Activated naive CD8-positive, alpha-beta T cell treated with anti-CD3 and anti-CD28 coated beads, Interleukin-2, amount 50 U/mL, for 24 hours (primary cell): Measurements from ENCODE around the gene ATG4A.
A peak's percentile ranks its signal among the peaks of the same experiment; 100 is the strongest.

Experiments used
- ATAC-seq: fragments of 150-1000 bp; cut with Tn5 transposase; one replicate; pipeline ENCODE4 v1.10.0; 2021
- DNase-seq: peaks from one replicate; pipeline ENCODE4 v3.0.0; 2021
- H3K27ac Mint-ChIP-seq: one replicate; pipeline ENCODE4 v1.8.0; 2021; ENCODE audit warnings: mild to moderate bottlenecking, mixed read lengths
- H3K27me3 Mint-ChIP-seq: one replicate; pipeline ENCODE4 v1.8.0; 2021; ENCODE audit warnings: mixed read lengths
- H3K36me3 Mint-ChIP-seq: one replicate; pipeline ENCODE4 v1.8.0; 2021; ENCODE audit warnings: low read depth, mixed read lengths
- H3K4me1 Mint-ChIP-seq: one replicate; pipeline ENCODE4 v1.8.0; 2021; ENCODE audit warnings: mixed read lengths
- H3K4me3 Mint-ChIP-seq: one replicate; pipeline ENCODE4 v1.8.0; 2021; ENCODE audit warnings: mild to moderate bottlenecking, moderate library complexity, mixed read lengths
- H3K9me3 Mint-ChIP-seq: one replicate; pipeline ENCODE4 v1.8.0; 2021; ENCODE audit warnings: mixed read lengths

ATG4A gene

DNA sequence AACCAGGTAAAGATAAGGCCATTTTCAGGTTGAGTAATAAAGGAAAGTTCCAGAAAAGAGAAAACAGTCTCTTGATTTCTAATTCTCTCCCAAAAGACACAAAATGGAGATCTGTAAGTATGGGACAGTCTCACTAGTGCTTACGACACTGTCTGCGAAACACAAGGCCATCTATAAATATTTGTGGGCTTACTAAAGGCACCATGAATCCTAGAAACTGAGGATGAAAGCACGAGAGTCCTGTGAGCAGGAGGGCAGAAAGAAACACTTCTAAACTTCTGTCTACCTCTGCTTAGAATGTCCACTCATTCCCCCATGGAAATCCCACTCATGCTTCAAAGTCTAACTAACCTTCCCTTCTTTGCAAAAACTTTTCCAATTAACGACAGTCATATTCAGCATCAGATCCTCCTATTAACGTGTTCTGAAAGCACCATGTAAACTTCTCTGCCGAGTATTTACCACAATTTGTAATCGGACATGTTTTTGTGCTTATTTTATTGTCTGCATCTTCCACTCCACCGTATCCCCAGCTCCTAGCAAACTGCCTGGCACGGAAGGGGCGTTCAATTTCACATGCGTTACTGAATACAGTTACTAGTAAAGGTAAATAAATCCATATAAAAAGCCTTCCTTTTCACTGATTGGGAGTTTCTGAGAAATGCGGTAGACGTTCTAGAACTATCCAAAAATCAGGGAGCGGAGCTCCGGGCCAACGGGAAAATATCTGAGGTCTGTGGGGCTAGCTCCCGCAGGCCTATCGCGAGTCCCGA is 901 bp upstream of the ATG4A start:
- H3K36me3 Mint-ChIP-seq: peaks cover 4% of the 10 kb centered on the region
- H3K27me3 Mint-ChIP-seq: no peaks in the 10 kb centered on the region
- peaks cover 16% of the 10 kb centered on the region for H3K4me1 Mint-ChIP-seq
- H3K27ac Mint-ChIP-seq: no peak overlapping the region
- DNase-seq: no peak
- no peak for ATAC-seq
- H3K9me3 Mint-ChIP-seq: no peaks in the 10 kb centered on the region
- no peak overlapping the region for H3K4me3 Mint-ChIP-seq

DNA sequence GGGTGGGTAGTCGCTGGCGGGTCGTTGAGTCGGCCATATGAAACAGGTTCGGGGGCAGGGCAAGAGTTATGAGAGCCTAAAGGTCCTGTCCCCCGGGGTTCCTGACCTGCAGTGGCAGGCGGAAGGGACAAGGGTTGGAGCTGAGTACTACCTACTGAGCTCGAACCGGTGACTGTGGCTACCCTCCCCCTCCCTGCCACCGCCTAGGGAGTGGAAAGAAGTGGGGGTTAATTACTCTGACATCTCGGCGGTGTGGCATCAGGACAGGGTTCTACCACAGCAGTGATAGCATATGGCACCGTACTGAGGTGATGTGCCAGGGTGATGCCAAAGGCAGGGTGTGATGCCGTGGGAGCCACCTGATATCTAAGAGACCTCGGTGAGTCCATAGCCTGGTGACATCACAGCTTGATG is 307 bp downstream of the ATG4A start:
- no peak overlapping the region for H3K4me3 Mint-ChIP-seq
- DNase-seq: peak; percentile 24

DNA sequence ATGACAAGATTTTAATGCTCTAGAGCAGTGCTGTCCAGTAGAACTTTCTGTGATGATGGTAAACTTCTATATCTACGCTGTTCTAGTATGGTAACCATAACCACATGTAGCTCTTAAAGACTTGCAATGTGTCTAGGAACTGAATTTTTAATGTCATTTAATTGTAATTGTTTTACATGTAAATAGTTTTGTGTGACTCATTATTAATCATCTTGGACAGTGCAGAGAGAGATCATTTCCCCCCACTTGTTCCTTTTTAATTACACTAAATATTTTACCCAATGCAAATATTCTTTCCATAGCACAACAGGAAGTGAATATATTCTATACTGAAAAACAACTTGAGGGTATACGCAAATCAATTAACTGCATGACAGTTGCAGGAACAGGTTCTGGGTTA is 5.8 kb downstream of the ATG4A start:
- no peaks in the 10 kb centered on the region for H3K36me3 Mint-ChIP-seq
- ATAC-seq (no peak), DNase-seq (no peak)

More for the DNA sequence above, 307 bp downstream of the ATG4A start:
- Mint-ChIP-seq H3K27me3 (no peaks in the 10 kb centered on the region), H3K36me3 (peaks cover 4% of the 10 kb centered on the region), H3K27ac (no peak overlapping the region), H3K4me1 (peaks cover 16% of the 10 kb centered on the region), H3K9me3 (no peaks in the 10 kb centered on the region)
- ATAC-seq: peak; percentile 48

DNA sequence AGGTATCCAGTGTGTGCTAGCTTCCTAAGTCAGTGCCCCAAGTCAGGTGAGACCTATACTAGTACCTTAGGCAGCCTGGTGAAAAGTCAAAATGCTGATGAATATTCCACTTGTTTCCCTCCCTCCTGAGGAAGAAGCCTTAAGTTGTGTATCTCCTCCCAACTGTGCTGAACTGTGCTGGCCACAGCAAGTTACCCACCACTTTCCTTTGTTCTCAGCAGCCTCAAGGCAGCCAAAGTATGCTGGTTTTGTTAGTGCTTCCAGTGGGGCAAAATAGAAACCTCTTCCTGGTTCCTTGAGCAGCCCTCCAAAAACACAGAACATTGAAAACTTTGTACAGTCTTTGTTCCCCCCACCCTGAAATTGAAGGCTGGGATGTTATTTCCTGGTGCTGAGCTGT is 13.9 kb downstream of the ATG4A start:
- DNase-seq (no peak), ATAC-seq (no peak)
- peaks cover 3% of the 10 kb centered on the region for H3K36me3 Mint-ChIP-seq
- peaks cover 5% of the 10 kb centered on the region for H3K9me3 Mint-ChIP-seq
- no peaks in the 10 kb centered on the region for H3K27me3 Mint-ChIP-seq
- no peak overlapping the region for H3K27ac Mint-ChIP-seq
- H3K4me1 Mint-ChIP-seq: peaks cover 2% of the 10 kb centered on the region
- H3K4me3 Mint-ChIP-seq: no peak overlapping the region

More for the DNA sequence above, 5.8 kb downstream of the ATG4A start:
- Mint-ChIP-seq H3K27me3 (no peaks in the 10 kb centered on the region), H3K4me1 (peaks cover 7% of the 10 kb centered on the region), H3K4me3 (no peak overlapping the region), H3K9me3 (no peaks in the 10 kb centered on the region), H3K27ac (no peak overlapping the region)

DNA sequence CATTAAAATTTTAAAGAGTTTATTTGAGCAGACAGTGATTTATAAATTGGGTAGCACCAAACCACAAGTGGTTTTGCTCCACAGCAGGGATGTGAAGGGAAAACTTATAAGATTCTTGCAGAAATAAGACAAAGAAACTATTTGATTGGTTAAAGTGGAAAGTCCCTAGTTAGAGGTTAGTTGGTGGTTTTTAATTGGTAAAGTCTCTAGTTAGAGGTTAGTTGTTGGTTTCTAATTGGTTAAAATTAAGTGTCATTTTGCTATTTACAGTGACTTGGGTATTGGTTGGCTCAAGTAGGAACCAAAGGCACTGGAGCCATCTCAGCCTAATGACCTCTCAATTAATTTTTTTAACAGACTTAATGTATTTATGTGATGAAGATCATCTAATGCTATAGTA is 23.0 kb downstream of the ATG4A start:
- H3K36me3 Mint-ChIP-seq: no peaks in the 10 kb centered on the region
- peaks cover 3% of the 10 kb centered on the region for H3K4me1 Mint-ChIP-seq
- no peak overlapping the region for H3K4me3 Mint-ChIP-seq
- no peaks in the 10 kb centered on the region for H3K9me3 Mint-ChIP-seq
- H3K27ac Mint-ChIP-seq: no peak overlapping the region
- DNase-seq: no peak
- no peak for ATAC-seq
- H3K27me3 Mint-ChIP-seq: no peaks in the 10 kb centered on the region

DNA sequence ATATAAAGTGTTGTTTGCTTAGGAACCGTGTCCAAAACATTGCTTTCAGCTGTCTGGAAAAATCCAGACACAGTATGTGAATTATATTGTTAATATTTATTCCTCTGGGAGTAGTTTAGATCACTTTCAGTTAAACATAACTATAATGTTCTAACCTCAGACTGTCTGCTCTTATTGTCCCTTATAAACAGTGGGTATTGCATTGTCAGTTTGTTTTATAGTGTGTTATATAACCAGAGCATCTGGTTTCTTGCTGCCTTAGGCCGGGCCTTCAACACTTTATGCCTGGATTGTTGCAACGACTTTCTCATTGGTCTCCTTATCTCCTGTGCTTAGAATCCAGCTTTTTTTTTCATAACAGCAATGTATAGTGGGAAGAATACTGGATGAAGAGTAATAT is 26.4 kb downstream of the ATG4A start:
- Mint-ChIP-seq H3K9me3 (no peaks in the 10 kb centered on the region), H3K27ac (no peak overlapping the region), H3K27me3 (no peaks in the 10 kb centered on the region), H3K4me3 (no peak overlapping the region), H3K4me1 (peaks cover 3% of the 10 kb centered on the region), H3K36me3 (no peaks in the 10 kb centered on the region)
- no peak for DNase-seq
- no peak for ATAC-seq

DNA sequence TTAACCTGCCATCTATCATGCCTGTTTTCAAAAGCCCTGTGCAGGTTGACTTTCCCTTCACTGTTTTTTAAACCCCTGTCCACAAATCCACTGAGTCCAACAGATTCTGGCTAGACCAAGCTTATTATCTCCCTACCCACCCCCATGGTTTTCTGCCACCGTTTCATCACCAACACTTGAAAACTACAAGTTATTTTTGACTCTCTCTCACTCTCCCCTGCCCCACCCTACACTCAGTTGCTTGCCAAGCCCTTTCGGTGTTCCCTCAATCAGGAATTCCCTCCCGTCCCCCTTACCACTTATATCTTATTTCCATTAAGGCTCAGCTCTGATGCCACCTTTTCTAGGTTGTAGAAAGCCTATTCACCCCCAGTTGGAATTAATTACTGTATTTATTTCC is 29.7 kb downstream of the ATG4A start:
- no peaks in the 10 kb centered on the region for H3K27me3 Mint-ChIP-seq
- no peak for ATAC-seq
- H3K36me3 Mint-ChIP-seq: no peaks in the 10 kb centered on the region
- H3K4me1 Mint-ChIP-seq: no peaks in the 10 kb centered on the region
- DNase-seq: no peak
- no peak overlapping the region for H3K4me3 Mint-ChIP-seq
- no peaks in the 10 kb centered on the region for H3K9me3 Mint-ChIP-seq
- no peak overlapping the region for H3K27ac Mint-ChIP-seq

DNA sequence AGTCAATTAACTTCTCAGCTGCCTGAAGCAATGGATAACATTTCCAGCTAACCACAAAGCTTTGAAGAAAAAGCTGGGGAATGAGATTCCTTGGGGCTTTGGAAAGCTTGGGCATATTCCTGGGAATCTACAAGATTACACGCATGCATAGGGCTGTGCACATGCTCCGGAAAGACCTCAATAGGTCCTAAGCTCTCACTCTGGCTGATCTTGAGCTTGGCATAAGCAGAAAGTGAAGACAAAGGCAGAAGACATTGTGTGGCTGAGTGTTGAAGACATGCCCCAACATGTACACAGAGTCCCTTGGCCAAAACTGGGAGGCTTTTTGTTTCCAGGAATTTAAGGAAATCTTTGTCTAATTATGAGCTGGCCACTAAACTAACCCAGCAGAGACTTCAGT is 31.2 kb downstream of the ATG4A start:
- no peaks in the 10 kb centered on the region for H3K4me1 Mint-ChIP-seq
- H3K36me3 Mint-ChIP-seq: no peaks in the 10 kb centered on the region
- H3K4me3 Mint-ChIP-seq: no peak overlapping the region
- DNase-seq: no peak
- ATAC-seq: no peak
- no peak overlapping the region for H3K27ac Mint-ChIP-seq
- H3K27me3 Mint-ChIP-seq: no peaks in the 10 kb centered on the region
- H3K9me3 Mint-ChIP-seq: no peaks in the 10 kb centered on the region

DNA sequence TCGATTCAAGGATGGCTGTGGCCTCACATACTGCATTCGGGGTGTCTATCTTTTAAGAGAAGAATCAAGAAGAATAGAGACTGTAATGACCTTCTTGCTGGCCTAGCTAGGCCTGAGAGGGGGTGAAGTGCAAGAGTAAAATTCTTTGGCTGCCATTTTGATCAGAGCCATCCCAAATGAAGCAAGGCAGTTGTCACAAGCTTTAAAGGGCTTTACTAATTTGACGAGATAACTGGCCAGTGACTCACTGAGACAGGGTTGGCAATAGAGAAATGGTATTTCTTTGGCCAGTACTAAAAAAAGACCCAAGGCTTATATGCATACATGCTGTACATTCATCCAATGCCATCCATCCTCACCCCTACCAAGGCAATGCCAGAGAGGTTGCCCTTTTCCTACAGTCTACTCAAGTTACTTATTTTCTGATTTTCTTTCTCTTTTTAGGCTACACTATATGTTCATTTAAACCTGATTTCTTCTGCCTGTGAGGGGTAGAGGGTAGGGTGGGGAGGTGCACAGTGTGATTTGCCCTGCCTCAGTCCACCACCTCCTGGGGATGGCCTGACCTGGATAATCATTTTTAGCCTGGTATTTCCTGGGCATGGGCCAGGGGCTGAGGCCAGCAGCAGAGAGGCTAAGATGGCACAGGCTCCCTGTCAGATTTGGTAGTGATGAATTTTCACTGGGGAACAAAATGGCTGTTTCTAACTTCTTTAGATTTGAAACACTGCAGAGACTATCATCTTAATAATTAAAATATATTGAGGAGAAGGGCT is 32.2 kb downstream of the ATG4A start:
- Mint-ChIP-seq H3K9me3 (no peaks in the 10 kb centered on the region), H3K4me3 (no peak overlapping the region), H3K36me3 (peaks cover under 1% of the 10 kb centered on the region), H3K27ac (no peak overlapping the region), H3K4me1 (no peaks in the 10 kb centered on the region), H3K27me3 (no peaks in the 10 kb centered on the region)
- ATAC-seq: no peak
- no peak for DNase-seq

DNA sequence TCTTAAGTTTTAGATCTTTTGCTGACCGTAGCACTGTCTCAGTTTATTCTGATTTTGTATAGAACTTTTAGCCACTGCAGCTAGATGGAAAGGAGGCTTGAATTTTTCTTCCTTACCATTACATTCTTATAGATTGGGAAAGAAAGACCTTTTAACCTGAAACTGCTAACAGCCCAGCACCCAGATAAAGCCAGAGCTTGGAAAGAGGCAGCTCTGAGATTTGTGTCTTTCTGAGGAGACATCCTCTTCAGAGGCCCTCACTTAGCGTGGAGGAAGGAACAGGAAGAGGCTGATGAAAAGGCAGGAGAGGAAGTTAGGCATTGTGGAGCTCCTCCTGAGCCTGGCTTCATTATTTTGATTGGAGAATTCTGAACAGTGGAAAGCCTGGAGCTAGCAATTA is 35.1 kb downstream of the ATG4A start:
- Mint-ChIP-seq H3K36me3 (peaks cover 8% of the 10 kb centered on the region), H3K27ac (no peak overlapping the region), H3K9me3 (no peaks in the 10 kb centered on the region), H3K4me3 (no peak overlapping the region), H3K27me3 (no peaks in the 10 kb centered on the region), H3K4me1 (no peaks in the 10 kb centered on the region)
- no peak for ATAC-seq
- no peak for DNase-seq

DNA sequence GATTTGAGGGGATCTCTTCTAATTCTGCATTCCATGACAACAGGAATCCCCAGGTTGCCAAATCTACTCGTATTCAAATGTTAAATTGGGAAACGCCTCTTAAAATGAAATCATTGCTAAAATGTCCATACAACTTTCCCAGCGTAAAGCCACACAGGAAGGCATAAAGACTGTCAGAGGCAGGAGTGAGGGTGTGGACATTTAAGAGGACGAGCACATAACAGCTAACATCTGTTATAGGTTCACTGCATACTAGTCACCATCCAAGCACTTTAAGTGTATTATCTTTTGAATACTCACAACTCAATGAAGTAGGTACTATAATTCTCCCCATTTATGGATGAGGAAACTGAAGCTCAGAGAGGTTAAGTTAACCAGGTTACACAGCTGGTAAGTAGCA is 35.6 kb downstream of the ATG4A start:
- Mint-ChIP-seq H3K4me3 (no peak overlapping the region), H3K27ac (no peak overlapping the region), H3K36me3 (peaks cover 10% of the 10 kb centered on the region), H3K9me3 (no peaks in the 10 kb centered on the region), H3K27me3 (no peaks in the 10 kb centered on the region), H3K4me1 (no peaks in the 10 kb centered on the region)
- DNase-seq (no peak), ATAC-seq (no peak)

DNA sequence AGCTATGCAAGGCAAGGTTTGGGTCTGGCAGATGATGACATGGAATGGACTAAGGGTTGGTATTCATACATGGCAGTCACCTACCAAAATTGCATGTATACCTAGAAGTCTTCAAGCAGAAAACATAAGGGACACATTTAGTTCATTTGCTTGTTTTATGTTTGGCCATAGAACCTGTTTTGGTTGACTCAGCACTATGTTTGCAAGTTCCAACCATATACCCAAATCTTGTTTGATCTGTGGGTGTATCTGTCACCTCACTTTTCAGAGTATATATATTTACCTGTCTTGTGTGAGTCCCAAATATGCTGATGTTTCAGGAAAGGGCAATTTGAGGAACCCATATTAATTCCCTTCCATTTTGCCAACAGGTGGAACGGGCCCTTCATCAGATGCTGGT is 39.3 kb downstream of the ATG4A start:
- DNase-seq (no peak), ATAC-seq (no peak)
- Mint-ChIP-seq H3K27me3 (no peaks in the 10 kb centered on the region), H3K27ac (no peak overlapping the region), H3K9me3 (no peaks in the 10 kb centered on the region), H3K4me3 (no peak overlapping the region), H3K36me3 (peaks cover 16% of the 10 kb centered on the region), H3K4me1 (no peaks in the 10 kb centered on the region)

DNA sequence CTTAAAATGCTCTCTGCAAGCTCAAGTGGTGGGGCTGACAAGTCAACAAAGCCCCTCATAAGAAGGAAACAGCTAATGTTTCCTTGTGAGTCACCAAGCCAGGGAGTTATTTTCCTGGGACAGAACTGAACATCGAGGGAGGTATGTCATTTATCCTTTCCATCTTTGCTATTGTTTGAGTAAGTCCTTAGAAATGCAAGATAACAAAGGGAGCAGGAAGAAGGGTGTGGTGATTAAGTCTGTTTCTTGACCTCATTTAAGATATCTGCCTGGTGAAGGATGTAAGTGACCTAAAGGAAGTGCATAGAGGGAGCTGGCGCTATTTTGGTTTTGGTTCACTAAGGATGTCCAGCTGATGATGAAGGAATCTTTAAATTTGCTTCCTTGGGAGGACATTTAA is 39.9 kb downstream of the ATG4A start:
- H3K4me3 Mint-ChIP-seq: no peak overlapping the region
- H3K27me3 Mint-ChIP-seq: no peaks in the 10 kb centered on the region
- DNase-seq: no peak
- no peaks in the 10 kb centered on the region for H3K9me3 Mint-ChIP-seq
- H3K36me3 Mint-ChIP-seq: peaks cover 16% of the 10 kb centered on the region
- ATAC-seq: no peak
- no peak overlapping the region for H3K27ac Mint-ChIP-seq
- H3K4me1 Mint-ChIP-seq: no peaks in the 10 kb centered on the region

DNA sequence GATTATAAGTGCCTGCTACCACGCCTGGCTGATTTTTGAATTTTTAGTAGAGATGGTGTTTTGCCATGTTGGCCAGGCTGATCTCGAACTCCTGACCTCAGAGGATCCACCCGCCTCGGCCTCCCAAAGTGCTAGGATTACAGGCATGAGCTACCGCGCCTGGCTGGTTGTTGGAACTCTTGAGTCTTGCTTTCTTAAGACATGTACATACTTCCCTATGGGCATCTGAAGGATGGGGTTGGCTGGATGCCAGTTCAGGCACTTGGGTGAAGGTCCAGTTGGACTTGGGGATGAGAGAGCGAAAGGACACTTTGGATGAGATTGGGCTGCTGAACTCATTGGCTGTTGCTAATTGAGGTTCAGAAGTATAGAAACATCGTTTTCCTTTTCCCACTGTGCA is 40.5 kb downstream of the ATG4A start:
- Mint-ChIP-seq H3K4me1 (no peaks in the 10 kb centered on the region), H3K36me3 (peaks cover 16% of the 10 kb centered on the region), H3K9me3 (no peaks in the 10 kb centered on the region), H3K4me3 (no peak overlapping the region), H3K27me3 (no peaks in the 10 kb centered on the region), H3K27ac (no peak overlapping the region)
- DNase-seq (no peak), ATAC-seq (no peak)

DNA sequence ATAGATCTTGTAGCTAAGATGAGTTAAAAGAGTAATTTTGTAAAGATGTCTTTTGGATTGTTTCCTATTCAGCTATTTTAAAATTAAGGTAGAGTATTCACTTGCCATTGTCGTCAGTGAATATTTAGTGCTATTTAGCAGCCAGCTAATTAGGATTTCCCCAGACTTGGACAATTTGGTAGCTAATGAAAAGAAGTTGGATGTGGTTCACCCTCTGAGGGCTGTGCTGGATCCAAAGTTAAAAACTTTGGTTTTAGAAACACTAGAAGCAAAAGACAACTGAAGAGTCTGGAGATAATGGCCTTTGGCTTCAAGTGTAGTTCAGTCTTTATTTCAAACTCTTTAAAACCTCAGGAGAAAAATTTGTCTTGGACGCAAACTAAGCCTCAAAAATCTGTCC is 41.3 kb downstream of the ATG4A start:
- H3K4me1 Mint-ChIP-seq: no peaks in the 10 kb centered on the region
- H3K27me3 Mint-ChIP-seq: no peaks in the 10 kb centered on the region
- no peak overlapping the region for H3K4me3 Mint-ChIP-seq
- DNase-seq (no peak), ATAC-seq (no peak)
- H3K36me3 Mint-ChIP-seq: peaks cover 18% of the 10 kb centered on the region
- no peak overlapping the region for H3K27ac Mint-ChIP-seq
- no peaks in the 10 kb centered on the region for H3K9me3 Mint-ChIP-seq
